Common myeloid progenitor, CD34-positive (primary cell): ENCODE measurements around the gene C11orf98.
"Not testable (repeated sequence)": the region's sequence is repeated elsewhere in the genome, so short reads cannot be mapped to it uniquely, and the experiment has no call there.

ENCODE experiments used
- CTCF ChIA-PET: fragments of 350-600 bp; sonication (Branson Sonifier 250); formaldehyde crosslinking; loops from one replicate; lab custom pipeline; 2021; ENCODE audit warnings: antibody characterized with exemption; lab: Charles Lee
- POLR2A ChIA-PET: fragments of 350-600 bp; sonication (Branson Sonifier 250); formaldehyde crosslinking; loops from one replicate; lab custom pipeline; 2021; ENCODE audit warnings: antibody characterized with exemption; lab: Charles Lee
- DNase-seq, 3 donors: peaks; one replicate each; pipeline versions ENCODE4 v3.0.0 to v3.0.0-alpha.2; 2013
- H3K27ac ChIP-seq, 2 experiments: 1 replicate in 1 of 2; 2 replicates in 1 of 2; pipeline ENCODE4 v1.7.0; 2013; ENCODE audit warnings: inconsistent platforms in 2 of 2, low read length in 2 of 2, mild to moderate bottlenecking in 2 of 2, low read depth in 1 of 2, moderate library complexity in 1 of 2; ENCODE audit not compliant: severe bottlenecking in 2 of 2, insufficient read depth in 1 of 2, poor library complexity in 1 of 2
- H3K27me3 ChIP-seq, 5 experiments: replicated peaks in 2 of 5; 1 replicate in 3 of 5; 2 replicates in 2 of 5; pipeline versions ENCODE4 v1.6.1 to v1.7.0; 2013; ENCODE audit warnings: low read length in 4 of 5, mild to moderate bottlenecking in 2 of 5, moderate library complexity in 2 of 5, inconsistent platforms in 1 of 5; ENCODE audit not compliant: insufficient read depth in 5 of 5, control insufficient read depth in 4 of 5
- H3K36me3 ChIP-seq, 4 experiments: 1 replicate in 2 of 4; 2 replicates in 2 of 4; pipeline versions ENCODE4 v1.6.1 to v1.7.0; 2013; ENCODE audit warnings: low read length in 3 of 4, control low read depth in 1 of 4, mild to moderate bottlenecking in 1 of 4; ENCODE audit not compliant: control insufficient read depth in 4 of 4, insufficient read depth in 4 of 4
- H3K4me1 ChIP-seq, 4 experiments: 1 replicate in 3 of 4; 2 replicates in 1 of 4; pipeline versions ENCODE4 v1.6.1 to v1.7.1; 2013; ENCODE audit warnings: low read length in 3 of 4, mild to moderate bottlenecking in 3 of 4, control low read depth in 1 of 4, inconsistent platforms in 1 of 4, moderate library complexity in 1 of 4; ENCODE audit not compliant: control insufficient read depth in 4 of 4, insufficient read depth in 4 of 4; ENCODE audit errors: control extremely low read depth in 1 of 4
- H3K4me3 ChIP-seq, 7 experiments: 1 replicate in 4 of 7; 2 replicates in 3 of 7; pipeline versions ENCODE4 v1.5.1 to v1.7.0; 2013; ENCODE audit warnings: mild to moderate bottlenecking in 7 of 7, low read length in 6 of 7, moderate library complexity in 6 of 7, inconsistent platforms in 2 of 7, low read depth in 2 of 7, control low read depth in 1 of 7; ENCODE audit not compliant: insufficient read depth in 4 of 7, control insufficient read depth in 1 of 7; ENCODE audit errors: extremely low read depth in 1 of 7
- H3K9me3 ChIP-seq, 5 experiments: 1 replicate in 4 of 5; 2 replicates in 1 of 5; pipeline versions ENCODE4 v1.6.1 to v1.7.1; 2013; ENCODE audit warnings: low read length in 4 of 5, mild to moderate bottlenecking in 2 of 5, inconsistent platforms in 1 of 5, low read depth in 1 of 5, moderate library complexity in 1 of 5; ENCODE audit not compliant: control insufficient read depth in 4 of 5, insufficient read depth in 2 of 5; ENCODE audit errors: control extremely low read depth in 1 of 5
- WGBS: methylation state at CpG from one replicate; pipeline ENCODE4 v1.1.5; 2013; ENCODE audit not compliant: insufficient coverage; 5-methylcytosine and 5-hydroxymethylcytosine counted together

The C11orf98 gene

GRCh38 chr11:62703921-62704320 is 38.9 kb upstream of the C11orf98 start:
- H3K4me3 ChIP-seq, DNase-seq, H3K9me3 ChIP-seq, H3K27ac ChIP-seq, H3K27me3 ChIP-seq, POLR2A ChIA-PET: not testable (repeated sequence)
- CTCF ChIA-PET, result interaction anchor here (2.0 to 3.9 kb wide), 3 partner anchors 9 to 112 kb away, joined by 5 to 18 read pairs (median 16); partner anchors contain the start of gene TUT1
- peaks cover 0 to 16% (median 6%) of the 10 kb centered on the region in 4 experiments for H3K36me3 ChIP-seq
- WGBS, result 91% methylated on average over 2 of the region's 4 CpGs
- peaks cover 6 to 40% (median 32%) of the 10 kb centered on the region in 4 experiments for H3K4me1 ChIP-seq

GRCh38 chr11:62702246-62702645 is 37.2 kb upstream of the C11orf98 start:
- Histone ChIP-seq H3K36me3 (peaks cover 0 to 19% (median 6%) of the 10 kb centered on the region in 4 experiments), H3K27me3 (no peaks in the 10 kb centered on the region), H3K9me3 (no peaks in the 10 kb centered on the region), H3K27ac (no peak overlapping the region), H3K4me3 (no peak overlapping the region), H3K4me1 (peaks cover 6 to 23% (median 20%) of the 10 kb centered on the region in 4 experiments)
- no peak for DNase-seq
- CTCF ChIA-PET, result interaction anchor here (0.8 to 1.9 kb wide), 6 partner anchors 10 to 308 kb away, joined by 3 to 5 read pairs (median 4); no protein-coding TSS in a partner anchor
- whole genome bisulfite sequencing, result 100% methylated on average over 4 of the region's 11 CpGs
- POLR2A ChIA-PET, result no interaction called here

GRCh38 chr11:62694455-62695167 is 29.6 kb upstream of the C11orf98 start:
- ChIA-PET CTCF (interaction anchor here (0.7 to 8.7 kb wide), 19 partner anchors 9 to 152 kb away, joined by 3 to 98 read pairs (median 8); partner anchors contain the start of genes BSCL2, GNG3, LBHD1 and MTA2), POLR2A (no interaction called here)
- 56% methylated on average over 12 of the region's 14 CpGs for WGBS
- no peak overlapping the region for H3K27ac ChIP-seq
- H3K4me1 ChIP-seq, result no peaks in the 10 kb centered on the region
- no peaks in the 10 kb centered on the region for H3K27me3 ChIP-seq
- H3K4me3 ChIP-seq, result no peak overlapping the region
- no peaks in the 10 kb centered on the region for H3K9me3 ChIP-seq
- DNase-seq, result peak; percentile 80 to 89 (median 83)
- H3K36me3 ChIP-seq, result peaks cover 3 to 43% (median 30%) of the 10 kb centered on the region in 4 experiments

DNA sequence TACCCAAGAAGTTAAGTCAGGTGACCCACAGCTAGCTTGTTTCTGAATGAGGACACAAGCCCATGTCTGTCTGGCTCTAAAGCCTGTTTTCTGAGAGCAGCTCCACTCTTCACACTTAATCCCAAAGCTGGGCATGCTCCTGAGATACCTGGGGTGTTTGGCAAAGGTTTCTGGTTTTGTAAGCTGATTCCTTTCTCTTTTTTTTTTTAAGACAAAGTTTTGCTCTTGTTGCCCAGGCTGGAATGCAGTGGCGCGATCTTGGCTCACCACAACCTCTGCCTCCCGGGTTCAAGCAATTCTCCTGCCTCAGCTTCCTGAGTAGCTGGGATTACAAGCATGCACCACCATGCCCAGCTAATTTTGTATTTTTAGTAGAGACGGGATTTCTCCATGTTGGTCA is 28.6 kb upstream of the C11orf98 start:
- H3K4me3 ChIP-seq, DNase-seq, H3K9me3 ChIP-seq, H3K27ac ChIP-seq, H3K27me3 ChIP-seq, H3K4me1 ChIP-seq, POLR2A ChIA-PET: not testable (repeated sequence)
- H3K36me3 ChIP-seq, result peaks cover 3 to 46% (median 30%) of the 10 kb centered on the region in 4 experiments
- CTCF ChIA-PET, result interaction anchor here (0.7 to 8.7 kb wide), 17 partner anchors 8 to 493 kb away, joined by 3 to 98 read pairs (median 9); partner anchors contain the start of genes BSCL2, GNG3, TUT1 and UQCC3
- WGBS, result no CpG with 5 or more reads among the region's 4 CpGs

- POLR2A ChIA-PET, result interaction anchor here (0.7 to 1.0 kb wide), 2 partner anchors 118 to 122 kb away, joined by 3 to 8 read pairs; no protein-coding TSS in a partner anchor
- no peak for DNase-seq
- H3K36me3 ChIP-seq, result peaks cover 3 to 43% (median 27%) of the 10 kb centered on the region in 4 experiments
- H3K9me3 ChIP-seq, result no peaks in the 10 kb centered on the region
- WGBS, result 88% methylated on average over 7 of the region's 11 CpGs
- CTCF ChIA-PET, result interaction anchor here (1.0 to 8.7 kb wide), 5 partner anchors 9 to 114 kb away, joined by 3 to 98 read pairs (median 5); partner anchors contain the start of gene EML3
- H3K27ac ChIP-seq, result no peak within 1 kb of the TSS
- H3K27me3 ChIP-seq, result peaks cover 0 to 20% (median 2%) of the 10 kb centered on the region in 5 experiments
- peaks cover 0 to 12% (median 5%) of the 10 kb centered on the region in 4 experiments for H3K4me1 ChIP-seq
- H3K4me3 ChIP-seq, result no peak within 1 kb of the TSS
Measured at GRCh38 chr11:62689421-62690183, 24.6 kb upstream of the C11orf98 start, which contains the start of gene LRRN4CL. TSS of gene LRRN4CL (minus strand) at chr11:62689530. CDS start at chr11:62688508, 1,022 bp downstream.

DNA sequence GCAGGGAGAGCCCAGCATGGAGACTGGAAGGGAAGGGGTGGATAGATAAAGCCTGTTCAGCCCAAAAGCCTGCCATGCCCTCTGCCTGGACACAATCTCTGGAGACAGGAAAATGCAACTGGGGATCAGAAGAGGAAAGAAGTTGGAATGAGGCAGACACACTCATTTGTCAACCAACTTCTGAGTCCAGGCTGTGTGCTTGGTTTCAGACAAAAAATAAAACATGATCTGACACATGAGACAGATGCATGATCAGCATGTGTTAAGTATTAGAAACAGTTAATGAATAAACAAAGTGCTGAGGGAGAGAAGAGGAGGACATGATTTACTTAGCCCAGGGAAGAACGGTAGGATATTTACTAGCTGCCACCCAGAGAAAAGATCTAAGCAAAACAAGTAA is 23.5 kb upstream of the C11orf98 start:
- CTCF ChIA-PET, result interaction anchor here (1.3 to 8.7 kb wide), 2 partner anchors 8 to 13 kb away, joined by 4 to 98 read pairs; no protein-coding TSS in a partner anchor
- WGBS, result 100% methylated on average over 1 of the region's 1 CpG
- POLR2A ChIA-PET, result interaction anchor here (0.7 kb wide), 1 partner anchor 123 kb away, joined by 3 read pairs; no protein-coding TSS in a partner anchor

More for the DNA sequence above, 23.5 kb upstream of the C11orf98 start:
- no peak overlapping the region for H3K27ac ChIP-seq
- peaks cover 0 to 12% (median 5%) of the 10 kb centered on the region in 4 experiments for H3K4me1 ChIP-seq
- peaks cover 3 to 37% (median 25%) of the 10 kb centered on the region in 4 experiments for H3K36me3 ChIP-seq
- H3K27me3 ChIP-seq, result peaks cover 0 to 20% (median 2%) of the 10 kb centered on the region in 5 experiments
- DNase-seq, result no peak
- peak overlapping the region in 1 of 7 experiments; percentile 53 for H3K4me3 ChIP-seq
- H3K9me3 ChIP-seq, result no peaks in the 10 kb centered on the region
